Activated CD4-positive, CD25-positive, alpha-beta regulatory T cell treated with anti-CD3 and anti-CD28 coated beads, Interleukin-2, amount 50 U/mL, for 72 hours (primary cell): ENCODE results near the gene FOXJ1.
A peak's percentile ranks its signal among the peaks of the same experiment; 100 is the strongest.

ENCODE experiments used
- DNase-seq: peaks from one replicate; pipeline ENCODE4 v3.0.0; 2021

FOXJ1 gene

GRCh38 chr17:76123749-76124581 lies 17.1 kb downstream of the FOXJ1 start:
- DNase-seq, result no peak

DNA sequence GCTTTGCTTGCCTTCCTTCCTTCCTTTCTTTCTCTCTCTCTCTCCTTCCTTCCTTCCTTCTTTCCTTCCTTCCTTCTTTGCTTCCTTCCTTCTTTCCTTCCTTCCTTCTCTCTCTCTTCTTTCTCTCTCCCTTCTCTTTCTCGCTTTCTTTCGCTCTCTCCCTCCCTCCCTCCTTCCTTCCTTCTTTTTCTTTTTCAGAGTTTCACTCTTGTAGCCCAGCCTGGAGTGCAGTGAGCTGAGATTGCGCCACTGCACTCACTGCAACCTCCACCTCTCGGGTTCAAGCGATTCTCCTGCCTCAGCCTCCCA lies 17.9 kb downstream of the FOXJ1 start:
- no peak for DNase-seq

GRCh38 chr17:76122431-76123190 lies 18.4 kb downstream of the FOXJ1 start:
- DNase-seq, result no peak

DNA sequence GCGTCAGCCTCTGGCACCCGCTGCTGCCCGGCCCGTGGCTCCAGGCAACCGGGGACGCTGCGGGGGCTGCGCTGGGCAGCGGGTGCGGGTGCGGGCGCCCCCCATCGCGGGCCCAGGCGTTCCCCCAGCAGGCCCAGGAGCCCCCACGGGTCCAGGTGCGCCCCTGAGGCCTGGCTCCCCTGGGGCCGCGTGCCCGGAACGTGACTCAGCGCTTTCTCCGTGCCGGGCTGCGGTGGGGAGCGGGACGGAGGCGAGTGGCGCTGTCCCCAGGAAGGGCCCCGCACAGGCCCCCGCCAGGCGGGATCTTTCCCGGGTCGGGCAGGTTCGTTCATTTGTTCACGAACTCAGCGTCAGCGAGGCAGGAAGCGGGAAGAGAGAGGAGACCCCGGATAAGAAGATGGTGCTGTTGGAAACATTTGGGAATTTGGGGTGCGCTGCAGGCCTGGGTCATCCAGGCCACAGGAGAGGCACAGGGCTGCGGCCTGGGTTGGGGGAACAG lies 19.1 kb downstream of the FOXJ1 start:
- no peak for DNase-seq

DNA sequence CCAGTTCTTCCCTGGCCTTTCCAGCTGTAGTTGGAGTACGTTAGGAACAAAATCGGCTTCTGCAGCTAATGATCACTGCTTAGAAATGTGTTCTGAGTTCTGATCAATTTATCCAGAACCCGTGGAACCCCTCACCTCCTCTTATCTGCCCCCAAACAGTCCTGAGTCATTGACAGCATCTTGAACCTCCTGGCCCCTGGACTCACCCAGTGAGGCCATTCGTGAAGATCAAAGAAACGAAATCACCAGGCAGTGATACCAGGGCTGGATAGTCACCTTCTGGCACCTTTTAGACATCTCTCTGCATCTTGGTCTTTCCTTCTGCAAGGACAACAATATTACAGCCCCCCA lies 20.4 kb downstream of the FOXJ1 start:
- no peak for DNase-seq

- no peak for DNase-seq
These were observed 21.4 kb downstream of the FOXJ1 start for GRCh38 chr17:76119409-76120371.

GRCh38 chr17:76115138-76115754 lies 25.8 kb downstream of the FOXJ1 start:
- no peak for DNase-seq

DNA sequence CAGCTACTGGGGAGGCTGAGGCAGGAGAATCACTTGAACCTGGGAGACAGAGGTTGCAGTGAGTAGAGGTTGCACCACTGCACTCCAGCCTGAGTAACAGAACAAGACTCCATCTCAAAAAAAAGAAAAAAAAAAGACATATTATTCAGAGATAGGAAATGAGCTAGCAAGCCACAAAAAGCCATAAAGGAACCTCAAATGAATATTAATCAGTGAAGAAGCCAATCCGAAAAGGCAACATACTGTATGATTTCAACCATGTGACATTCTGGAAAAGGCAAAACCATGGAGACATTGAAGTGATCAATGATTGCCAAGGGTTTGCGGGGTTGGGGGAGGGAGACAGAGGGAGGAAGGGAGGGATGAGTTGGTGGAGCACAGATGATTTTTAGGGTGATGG lies 29.1 kb downstream of the FOXJ1 start:
- DNase-seq, result no peak

GRCh38 chr17:76107509-76107908 lies 33.5 kb downstream of the FOXJ1 start:
- DNase-seq, result no peak

- DNase-seq, result no peak
These were observed 34.3 kb downstream of the FOXJ1 start for GRCh38 chr17:76106703-76107102.

DNA sequence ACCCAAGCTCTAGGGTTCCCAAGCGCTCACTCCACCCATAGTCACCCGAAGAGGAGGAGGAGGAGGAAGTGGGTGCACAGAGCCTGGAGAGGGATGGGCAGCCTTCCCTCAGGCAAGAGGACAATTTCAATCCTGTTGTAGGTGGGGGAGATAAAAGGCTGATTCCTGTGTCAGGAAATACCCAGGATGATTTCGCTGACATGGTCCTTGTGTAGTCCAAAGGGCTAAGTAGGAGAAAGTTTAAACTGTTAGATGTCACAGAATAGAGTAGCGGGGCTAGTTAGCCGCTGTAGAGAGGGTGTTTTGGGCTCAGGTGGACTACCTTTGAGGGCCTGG lies 36.2 kb downstream of the FOXJ1 start:
- no peak for DNase-seq

DNA sequence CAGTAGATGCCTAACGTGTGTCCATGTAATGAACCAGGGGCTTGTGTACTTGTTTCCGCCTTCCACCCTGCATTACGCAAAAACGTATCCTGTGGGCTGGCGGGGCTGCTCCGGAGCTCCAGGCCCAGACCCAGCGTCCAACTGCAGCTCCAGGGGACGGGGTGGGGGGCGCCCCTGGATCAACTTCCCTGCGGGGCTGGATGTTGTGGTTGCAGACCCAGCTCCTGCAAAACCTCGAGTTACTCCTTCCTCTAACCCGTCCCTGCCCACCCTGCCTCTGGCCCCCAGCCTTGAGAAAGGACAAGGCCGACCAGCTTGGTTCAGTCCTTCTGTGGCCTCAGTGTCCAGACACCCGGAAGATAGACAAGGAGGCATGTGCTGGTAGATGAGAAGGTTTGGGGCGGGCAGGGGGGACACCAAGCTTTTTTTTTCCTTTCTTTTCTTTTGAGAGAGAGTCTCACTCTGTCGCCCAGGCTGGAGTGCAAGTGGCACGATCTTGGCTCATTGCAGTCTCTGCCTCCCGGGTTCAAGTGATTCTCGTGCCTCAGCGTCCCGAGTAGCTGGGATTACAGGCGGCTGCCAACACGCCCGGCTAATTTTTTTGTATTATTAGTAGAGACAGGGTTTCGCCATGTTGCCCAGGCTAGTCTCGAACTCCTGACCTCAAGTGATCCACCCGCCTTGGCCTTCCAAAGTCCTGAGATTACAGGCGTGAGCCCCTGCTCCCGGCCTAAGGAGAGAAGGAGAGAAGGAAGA lies 36.7 kb downstream of the FOXJ1 start:
- DNase-seq, result no peak

DNA sequence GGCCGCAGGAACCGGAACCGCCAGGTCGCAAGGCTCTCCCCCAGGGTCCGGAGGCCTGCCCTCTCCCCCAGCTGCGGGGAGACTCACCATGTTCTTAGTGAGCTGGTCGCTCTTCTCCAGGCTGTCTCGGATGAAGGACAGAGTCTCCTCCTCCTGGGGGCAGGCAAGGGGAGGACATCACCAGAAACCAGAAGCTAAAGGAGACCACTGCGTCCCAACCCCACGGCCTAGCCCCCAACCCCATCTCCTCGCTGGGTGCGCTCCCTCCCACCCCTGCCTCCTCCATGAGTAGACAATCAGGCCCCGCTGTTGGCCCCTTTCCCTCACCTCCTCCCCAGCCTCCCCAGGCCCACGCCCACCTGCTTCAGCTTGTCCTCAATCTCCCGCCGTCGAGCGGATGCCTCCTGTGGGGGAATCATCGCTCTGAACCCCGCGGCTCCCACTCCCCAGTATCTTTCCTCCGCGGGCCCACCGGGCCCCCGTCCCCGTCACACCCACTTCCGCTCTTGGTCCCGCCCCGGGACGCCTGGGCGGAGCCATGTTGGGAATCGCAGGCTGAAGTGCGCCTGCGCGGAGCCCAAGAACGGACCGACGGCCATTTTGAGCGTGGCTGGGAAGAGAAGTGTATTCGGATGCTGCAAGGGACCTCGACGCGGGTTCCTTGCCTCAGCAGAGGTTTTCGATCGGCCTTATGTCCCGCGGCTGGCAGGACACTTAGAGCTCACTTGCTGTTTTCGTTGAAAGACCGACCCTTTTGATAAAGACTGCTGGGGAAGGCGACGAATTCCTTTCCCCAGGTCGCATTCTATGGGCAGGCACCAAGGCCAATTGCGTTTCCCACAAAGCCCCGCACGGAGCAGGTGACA lies 37.5 kb downstream of the FOXJ1 start, which contains the start of gene EXOC7:
Gene EXOC7 (minus strand): TSS at position 514 of the 866 bp plus-strand sequence. CDS start 95 bp downstream, at position 419.
- peak; percentile 96 for DNase-seq

- no peak for DNase-seq
These were observed 38.1 kb downstream of the FOXJ1 start for GRCh38 chr17:76102944-76103273.

DNA sequence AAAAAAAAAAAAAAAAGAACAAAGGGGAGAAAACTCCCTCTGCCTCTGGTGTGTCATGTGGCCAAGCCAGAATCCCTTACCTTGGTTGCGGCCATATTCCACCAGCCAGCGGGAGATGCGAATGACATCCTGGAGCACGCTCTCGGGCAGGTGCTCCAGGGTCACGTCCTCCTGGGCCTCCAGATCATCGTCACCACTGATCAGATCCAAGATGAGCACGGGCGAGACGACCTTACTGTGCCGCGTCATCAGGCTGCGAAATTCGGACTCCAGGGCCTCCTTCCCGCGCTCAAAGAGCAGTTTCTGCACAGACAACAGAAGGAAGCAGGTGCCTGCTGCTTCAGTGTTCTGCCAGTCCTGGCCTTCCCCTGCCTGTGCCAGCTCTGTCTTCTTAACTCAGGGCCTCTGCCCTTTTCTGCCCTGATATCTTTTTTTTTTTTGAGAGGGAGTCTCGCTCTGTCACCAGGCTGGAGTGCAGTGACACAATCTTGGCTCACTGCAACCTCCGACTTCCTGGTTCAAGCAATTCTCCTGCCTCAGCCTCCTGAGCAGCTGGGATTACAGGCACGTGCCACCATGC lies 43.2 kb downstream of the FOXJ1 start:
- no peak for DNase-seq

GRCh38 chr17:76095943-76096342 lies 45.1 kb downstream of the FOXJ1 start:
- no peak for DNase-seq

GRCh38 chr17:76094046-76094445 lies 47.0 kb downstream of the FOXJ1 start:
- no peak for DNase-seq

DNA sequence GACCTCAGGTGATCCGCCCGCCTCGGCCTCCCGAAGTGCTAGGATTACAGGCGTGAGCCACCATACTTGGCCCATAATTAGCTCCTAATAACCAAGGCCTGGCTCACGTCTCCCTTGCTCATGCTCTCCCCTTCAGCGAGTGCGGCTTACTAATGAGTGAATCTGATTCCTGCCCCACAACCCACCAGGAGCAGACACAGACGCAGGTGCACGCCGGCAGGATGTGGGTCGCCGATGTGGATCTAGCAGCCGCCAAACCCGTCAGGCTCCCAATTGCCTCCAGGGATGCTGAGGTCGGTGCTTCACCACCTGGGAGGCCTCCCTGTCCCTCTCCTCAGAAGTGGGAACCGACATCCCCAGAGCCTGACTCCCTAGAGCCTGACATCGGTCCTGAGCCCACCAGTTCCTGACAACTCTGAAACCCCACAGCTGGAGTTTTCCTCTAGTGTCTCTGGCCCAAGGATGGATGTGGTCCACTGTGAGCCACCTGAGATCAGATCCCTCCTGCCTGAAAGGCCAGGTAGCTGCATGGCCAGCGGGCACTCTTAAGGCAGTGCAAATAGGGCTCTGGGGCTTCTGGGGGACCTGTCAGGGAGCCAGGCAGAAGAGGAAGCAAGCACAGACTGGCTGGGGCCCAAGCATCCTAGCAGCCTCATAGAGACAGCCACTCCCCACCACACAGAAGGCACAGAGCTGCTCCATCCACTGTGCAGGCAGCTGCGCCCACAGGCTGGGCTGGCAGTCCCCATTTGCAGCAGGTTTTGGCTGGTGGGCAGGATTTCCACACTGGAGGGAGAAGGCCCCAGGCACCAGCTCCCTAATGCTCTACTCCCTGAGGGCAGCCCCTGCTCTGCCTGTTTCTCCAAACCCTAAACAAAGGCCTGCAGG lies 48.3 kb downstream of the FOXJ1 start:
- no peak for DNase-seq

DNA sequence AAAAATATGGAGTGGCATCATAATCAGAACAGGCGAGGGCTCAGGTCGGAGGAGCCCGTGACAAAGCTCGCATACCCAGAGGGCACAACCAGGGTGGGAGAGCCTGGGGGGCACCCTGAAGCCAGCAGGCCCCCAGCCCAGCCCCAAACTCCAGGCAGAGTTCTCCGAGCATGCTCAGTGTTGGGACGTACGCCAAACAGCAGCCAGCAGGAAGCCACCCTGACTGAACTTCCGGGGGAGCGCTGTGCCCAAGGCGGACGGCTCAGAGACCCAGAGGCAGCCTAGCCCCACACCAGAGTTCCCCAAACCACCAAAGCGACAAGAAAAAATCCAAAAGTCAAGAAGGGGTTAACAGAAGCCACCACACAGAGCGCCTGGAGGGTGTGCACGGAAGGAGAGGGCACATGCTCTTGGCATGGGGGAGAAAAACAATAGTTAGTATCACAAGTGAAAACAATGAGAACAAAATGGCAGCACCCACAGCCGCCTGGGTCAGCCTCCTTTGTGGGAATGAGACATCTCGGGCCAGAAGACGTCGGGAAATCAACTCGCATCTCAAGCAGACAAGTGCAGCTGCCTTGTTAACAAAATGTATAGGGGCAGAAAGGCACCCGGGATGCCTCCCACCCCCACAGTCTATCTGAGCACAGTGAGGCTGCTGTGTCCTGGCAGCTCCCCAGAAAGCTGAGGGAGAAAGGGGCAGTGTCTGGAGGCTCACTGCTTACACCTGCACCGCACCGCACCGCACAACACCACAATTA lies 49.3 kb downstream of the FOXJ1 start:
- no peak for DNase-seq
